ENCODE data around the gene SECTM1. TPM values are rescaled to one million over a fixed set of nuclear protein-coding genes. Genes with fewer than 3 reads are reported as not detected.

The SECTM1 gene
- total and polyA plus RNA-seq, 5 experiments from 2014 or later, result 0.18 to 1.2 TPM; not detected in 3

DNA sequence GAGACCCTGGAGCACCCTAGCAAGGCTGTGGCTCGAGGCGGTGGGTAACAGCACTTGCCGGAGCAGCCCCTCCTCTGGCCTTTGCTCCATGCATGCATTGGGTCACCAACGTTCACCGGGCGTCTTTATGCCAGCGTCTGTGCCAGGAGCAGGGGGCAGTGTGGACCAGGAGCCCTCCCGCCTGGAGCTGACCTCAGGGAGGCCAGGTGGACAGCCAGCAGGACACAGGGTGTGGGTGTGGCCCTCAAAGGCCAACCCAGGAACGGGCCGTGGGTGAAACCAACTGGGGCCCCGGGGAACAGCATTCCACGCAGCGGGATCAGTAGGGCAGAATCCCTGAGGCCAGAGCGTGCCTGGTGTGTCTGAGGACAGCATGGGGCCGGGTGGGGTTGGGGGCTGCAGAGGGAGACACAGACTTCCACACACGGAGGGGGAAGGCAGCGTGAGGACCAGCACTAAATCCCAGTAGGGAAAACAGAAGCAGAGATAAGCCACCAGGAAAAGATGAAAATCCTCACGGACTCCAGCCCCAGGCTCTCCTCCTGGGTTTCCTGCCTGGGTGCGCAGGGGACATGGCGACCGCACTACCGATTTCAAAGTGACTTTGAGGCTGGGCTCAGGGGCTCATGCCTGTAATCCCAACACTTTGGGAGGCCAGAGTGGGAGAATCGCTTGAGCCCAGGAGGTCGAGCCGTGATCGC, 13.3 kb downstream of the SECTM1 start:
- DNase-seq, result peak in 1 of 10 donors; percentile 55
- peaks cover 12 to 24% (median 22%) of the 10 kb centered on the region in 4 donors for H3K4me1 Mint-ChIP-seq
- H3K36me3 Mint-ChIP-seq, result peaks cover 0 to 7% (median 2%) of the 10 kb centered on the region in 3 donors
- peak overlapping the region in 8 of 10 donors; percentile 13 to 91 (median 68) for H3K27ac Mint-ChIP-seq
- POLR2A ChIA-PET, result interaction anchor here (0.7 to 2.9 kb wide), 6 partner anchors 11 to 290 kb away, joined by 3 to 38 read pairs (median 4); no protein-coding TSS in a partner anchor
- H3K9me3 Mint-ChIP-seq, result no peaks in the 10 kb centered on the region
- peak overlapping the region in 6 of 10 donors; percentile 25 to 78 (median 36) for H3K4me3 Mint-ChIP-seq
- peaks cover 0 to 2% (median 0%) of the 10 kb centered on the region in 5 donors for H3K27me3 Mint-ChIP-seq
- no peak for ATAC-seq

DNA sequence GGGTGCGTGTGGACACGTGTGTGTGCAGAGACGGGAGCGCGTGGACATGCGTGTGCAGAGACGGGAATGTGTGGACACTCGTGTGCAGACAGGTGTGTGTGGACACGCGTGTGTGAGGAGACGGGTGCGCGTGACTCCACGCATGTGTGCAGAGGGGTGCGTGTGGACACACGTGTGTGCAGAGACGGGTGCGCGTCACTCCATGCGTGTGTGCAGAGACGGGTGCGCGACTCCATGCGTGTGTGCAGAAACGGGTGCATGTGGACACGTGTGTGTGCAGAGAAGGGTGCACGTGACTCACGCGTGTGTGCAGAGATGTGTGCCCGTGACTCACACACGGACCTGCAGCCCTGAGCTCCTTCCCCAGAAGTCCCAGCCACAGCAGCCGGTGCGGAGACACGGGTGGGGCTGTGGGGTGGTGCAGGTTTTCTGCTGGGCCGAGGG, 13.9 kb downstream of the SECTM1 start:
- Mint-ChIP-seq H3K27me3 (peaks cover 0 to 2% (median 0%) of the 10 kb centered on the region in 5 donors), H3K27ac (peak overlapping the region in 2 of 10 donors; percentile 12 to 85), H3K4me3 (peak overlapping the region in 3 of 10 donors; percentile 31 to 39 (median 31)), H3K4me1 (peaks cover 12 to 24% (median 23%) of the 10 kb centered on the region in 4 donors), H3K36me3 (peaks cover 0 to 9% (median 2%) of the 10 kb centered on the region in 3 donors), H3K9me3 (no peaks in the 10 kb centered on the region)
- POLR2A ChIA-PET, result interaction anchor here (0.7 to 1.0 kb wide), 2 partner anchors 19 to 289 kb away, joined by 3 read pairs; no protein-coding TSS in a partner anchor
- no peak for ATAC-seq
- peak in 1 of 10 donors; percentile 60 for DNase-seq

DNA sequence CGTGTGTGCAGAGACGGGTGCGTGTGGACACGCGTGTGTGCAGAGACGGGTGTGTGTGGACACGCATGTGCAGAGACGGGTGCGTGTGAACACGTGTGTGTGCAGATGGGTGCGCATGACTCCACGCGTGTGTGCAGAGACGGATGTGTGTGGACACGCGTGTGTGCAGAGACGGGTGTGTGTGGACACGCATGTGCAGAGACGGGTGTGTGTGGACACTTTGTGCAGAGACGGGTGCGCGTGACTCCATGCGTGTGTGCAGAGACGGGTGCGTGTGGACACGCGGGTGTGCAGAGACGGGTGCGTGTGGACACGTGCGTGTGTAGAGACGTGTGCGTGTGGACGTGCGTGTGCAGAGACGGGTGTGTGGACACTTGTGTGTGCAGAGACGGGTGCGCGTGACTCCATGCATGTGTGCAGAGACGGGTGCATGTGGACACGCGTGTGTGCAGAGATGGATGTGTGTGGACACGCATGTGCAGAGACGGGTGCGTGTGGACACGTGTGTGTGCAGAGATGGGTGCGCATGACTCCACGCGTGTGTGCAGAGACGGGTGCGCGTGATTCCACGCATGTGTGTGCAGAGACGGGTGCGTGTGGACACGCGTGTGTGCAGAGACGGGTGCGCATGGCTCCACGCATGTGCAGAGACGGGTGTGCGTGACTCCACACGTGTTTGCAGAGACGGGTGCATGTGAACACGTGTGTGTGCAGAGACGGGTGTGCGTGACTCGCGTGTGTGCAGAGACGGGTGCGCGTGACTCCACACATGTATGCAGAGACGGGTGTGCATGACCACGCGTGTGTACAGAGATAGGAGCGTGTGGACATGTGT, 14.6 kb downstream of the SECTM1 start:
- Mint-ChIP-seq H3K27ac (no peak overlapping the region), H3K4me1 (peaks cover 14 to 31% (median 29%) of the 10 kb centered on the region in 4 donors), H3K9me3 (no peaks in the 10 kb centered on the region), H3K4me3 (no peak overlapping the region), H3K36me3 (peaks cover 0 to 15% (median 2%) of the 10 kb centered on the region in 3 donors), H3K27me3 (peaks cover 0 to 2% (median 0%) of the 10 kb centered on the region in 5 donors)
- peak in 1 of 10 donors; percentile 61 for DNase-seq
- ATAC-seq, result no peak
- POLR2A ChIA-PET, result interaction anchor here (1.0 kb wide), 1 partner anchor 18 kb away, joined by 3 read pairs; no protein-coding TSS in a partner anchor

DNA sequence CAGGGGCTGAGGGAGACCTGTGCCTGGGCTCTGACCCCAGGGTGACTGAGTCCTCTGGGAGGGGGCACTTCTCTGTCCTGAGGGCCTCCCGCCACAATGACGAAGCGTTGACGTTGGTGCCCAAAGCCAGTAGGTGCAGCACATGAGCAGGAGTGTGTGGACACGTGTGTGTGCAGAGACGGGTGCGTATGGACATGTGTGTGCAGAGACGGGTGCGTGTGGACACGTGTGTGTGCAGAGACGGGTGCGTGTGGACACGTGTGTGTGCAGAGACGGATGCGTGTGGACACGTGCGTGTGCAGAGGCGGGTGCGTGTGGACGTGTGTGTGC, 15.4 kb downstream of the SECTM1 start:
- H3K4me3 Mint-ChIP-seq, result no peak overlapping the region
- peaks cover 0 to 2% (median 0%) of the 10 kb centered on the region in 5 donors for H3K27me3 Mint-ChIP-seq
- H3K4me1 Mint-ChIP-seq, result peaks cover 18 to 39% (median 34%) of the 10 kb centered on the region in 4 donors
- no peak for DNase-seq
- POLR2A ChIA-PET, result interaction anchor here (1.1 to 11.5 kb wide), 8 partner anchors 8 to 288 kb away, joined by 3 to 344 read pairs (median 8); no protein-coding TSS in a partner anchor
- peaks cover 0 to 24% (median 5%) of the 10 kb centered on the region in 3 donors for H3K36me3 Mint-ChIP-seq
- ATAC-seq, result no peak
- no peaks in the 10 kb centered on the region for H3K9me3 Mint-ChIP-seq
- no peak overlapping the region for H3K27ac Mint-ChIP-seq

DNA sequence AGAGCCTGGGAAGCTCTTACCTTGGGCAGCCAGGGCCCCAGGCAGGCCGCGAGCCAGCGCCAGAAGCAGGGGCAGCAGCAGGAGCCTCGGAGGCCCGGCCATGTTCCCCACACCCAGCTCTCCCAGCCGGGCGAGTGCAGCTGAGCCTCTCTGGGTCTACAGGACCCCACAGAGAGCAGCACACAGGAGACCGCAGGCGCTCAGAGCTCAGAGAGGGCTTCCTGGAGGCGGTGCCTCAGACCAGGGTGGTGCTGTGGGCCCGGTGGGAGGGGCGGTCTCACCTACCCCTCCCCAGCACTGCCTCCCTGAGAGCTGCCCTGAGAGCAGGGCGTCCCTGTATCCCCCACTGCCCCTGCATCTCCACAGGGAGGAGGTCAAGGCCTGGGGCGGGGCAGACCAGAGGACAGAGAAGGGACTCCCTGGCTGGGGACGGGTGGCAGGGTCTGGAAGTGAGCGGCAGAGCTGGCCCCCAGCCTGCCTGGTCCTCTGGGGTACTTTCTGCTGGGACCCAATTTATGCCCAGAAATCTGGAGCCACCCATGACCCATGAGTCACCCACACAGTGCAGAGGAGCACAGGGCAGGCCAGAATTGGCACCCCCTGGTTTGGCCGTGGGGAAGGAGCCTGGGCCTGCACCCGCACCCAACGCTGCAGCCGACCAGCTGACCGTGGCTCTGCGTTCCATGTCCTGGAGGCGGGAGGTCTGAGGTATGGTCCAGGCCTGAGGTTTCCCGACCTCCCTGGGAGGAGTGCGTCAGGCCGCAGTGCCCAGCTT, 16.0 kb downstream of the SECTM1 start, which contains the start of gene CD7:
CD7 (minus strand) TSS at position 215 of the 775 bp plus-strand sequence; CDS start at position 102, 113 bp downstream.
- H3K27ac Mint-ChIP-seq, result peak within 1 kb of the TSS in 6 of 10 donors; percentile 87 to 98 (median 94)
- peaks cover 18 to 39% (median 34%) of the 10 kb centered on the region in 4 donors for H3K4me1 Mint-ChIP-seq
- peaks cover 0 to 24% (median 5%) of the 10 kb centered on the region in 3 donors for H3K36me3 Mint-ChIP-seq
- no peaks in the 10 kb centered on the region for H3K9me3 Mint-ChIP-seq
- peak within 1 kb of the TSS in 6 of 10 donors; percentile 90 to 98 (median 98) for H3K4me3 Mint-ChIP-seq
- H3K27me3 Mint-ChIP-seq, result peaks cover 0 to 2% (median 0%) of the 10 kb centered on the region in 5 donors
- POLR2A ChIA-PET, result interaction anchor here (0.5 to 11.5 kb wide), 17 partner anchors 9 to 287 kb away, joined by 3 to 344 read pairs (median 5); partner anchors contain the start of genes CSNK1D and SLC16A3
- peak; percentile 61 to 89 (median 80) for DNase-seq
- peak; percentile 76 to 79 for ATAC-seq

DNA sequence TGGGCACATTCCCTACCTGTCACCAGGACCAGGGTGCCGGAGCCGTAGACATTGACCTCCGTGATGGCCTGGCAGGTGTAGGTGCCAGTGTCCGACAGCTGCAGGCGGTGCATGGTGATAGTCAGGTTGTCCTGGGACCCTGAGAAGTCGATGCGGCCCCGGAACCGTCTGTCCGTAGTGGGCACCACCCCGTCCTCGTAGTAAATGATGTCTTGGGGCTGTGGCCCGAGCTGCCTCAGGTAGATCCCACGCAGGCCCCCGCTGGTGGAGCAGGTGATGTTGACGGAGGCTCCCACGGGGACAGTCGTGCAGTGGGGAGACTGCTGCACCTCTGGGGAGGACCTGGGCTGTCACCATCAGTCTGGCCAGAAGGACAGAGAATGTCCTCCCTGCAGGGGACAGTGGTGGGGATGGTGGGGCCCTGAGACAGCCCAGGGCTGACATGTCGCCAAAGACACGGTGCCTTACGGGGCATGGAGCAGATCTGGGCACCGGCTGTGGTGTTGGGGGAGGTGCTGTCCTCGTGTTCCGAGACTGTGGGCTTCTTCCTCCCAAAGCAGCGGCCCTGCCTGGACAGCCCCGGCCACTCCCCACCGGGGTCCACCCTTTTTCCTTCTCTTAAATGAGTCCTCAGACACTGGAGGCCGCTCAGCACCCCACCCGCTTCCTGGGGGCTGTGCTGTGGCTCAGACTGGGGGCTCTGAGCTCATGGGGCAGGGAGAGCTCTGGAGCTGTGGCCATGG, 16.7 kb downstream of the SECTM1 start:
- POLR2A ChIA-PET, result interaction anchor here (0.6 to 11.5 kb wide), 17 partner anchors 10 to 287 kb away, joined by 3 to 344 read pairs (median 6); partner anchors contain the start of genes CSNK1D and SLC16A3
- H3K9me3 Mint-ChIP-seq, result no peaks in the 10 kb centered on the region
- H3K4me3 Mint-ChIP-seq, result peak overlapping the region in 6 of 10 donors; percentile 90 to 98 (median 98)
- H3K27me3 Mint-ChIP-seq, result peaks cover 0 to 2% (median 0%) of the 10 kb centered on the region in 5 donors
- peaks cover 18 to 35% (median 30%) of the 10 kb centered on the region in 4 donors for H3K4me1 Mint-ChIP-seq
- H3K36me3 Mint-ChIP-seq, result peaks cover 0 to 24% (median 5%) of the 10 kb centered on the region in 3 donors
- peak overlapping the region in 6 of 10 donors; percentile 87 to 98 (median 94) for H3K27ac Mint-ChIP-seq
- DNase-seq (peak in 2 of 10 donors; percentile 21 to 67), ATAC-seq (peak; percentile 24 to 28)

DNA sequence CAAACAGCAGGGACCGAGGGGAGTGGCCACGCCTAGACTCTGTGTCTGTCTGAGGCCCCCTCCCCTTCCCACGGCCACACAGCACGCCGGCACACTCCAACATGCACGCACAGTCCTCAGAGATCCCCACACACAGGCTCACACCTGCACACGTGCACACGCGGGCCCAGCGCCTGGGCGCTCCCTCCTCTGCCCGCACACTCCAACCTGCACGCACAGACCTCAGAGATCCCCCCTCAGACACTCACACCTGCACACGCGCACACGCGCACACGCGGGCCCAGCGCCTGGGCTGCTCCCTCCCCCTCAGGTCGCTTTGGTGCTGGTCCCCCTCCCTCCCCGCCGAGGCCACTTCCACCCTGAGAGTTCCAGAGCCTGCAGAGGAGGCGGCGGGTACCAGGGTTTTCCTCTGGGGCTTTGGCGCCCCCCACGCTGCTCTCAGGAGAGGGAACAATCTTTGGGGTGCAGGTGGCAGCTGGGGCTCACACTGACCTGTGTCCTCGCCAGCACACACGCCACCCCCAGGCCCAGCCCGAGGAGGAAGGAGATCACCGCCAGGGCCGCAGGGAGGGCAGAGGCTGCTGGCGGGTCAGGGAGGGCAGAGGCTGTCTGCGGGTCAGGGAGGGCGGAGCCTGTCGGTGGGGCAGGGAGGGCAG, 17.7 kb downstream of the SECTM1 start:
- no peaks in the 10 kb centered on the region for H3K9me3 Mint-ChIP-seq
- H3K27me3 Mint-ChIP-seq, result peaks cover 0 to 2% (median 0%) of the 10 kb centered on the region in 5 donors
- peak; percentile 59 to 60 for ATAC-seq
- H3K4me1 Mint-ChIP-seq, result peaks cover 15 to 29% (median 26%) of the 10 kb centered on the region in 4 donors
- DNase-seq, result peak; percentile 44 to 83 (median 64)
- peak overlapping the region in 6 of 10 donors; percentile 90 to 98 (median 98) for H3K4me3 Mint-ChIP-seq
- H3K36me3 Mint-ChIP-seq, result peaks cover 0 to 24% (median 5%) of the 10 kb centered on the region in 3 donors
- POLR2A ChIA-PET, result interaction anchor here (1.3 to 11.5 kb wide), 5 partner anchors 14 to 87 kb away, joined by 3 to 344 read pairs (median 9); partner anchors contain the start of genes CSNK1D and SLC16A3
- H3K27ac Mint-ChIP-seq, result peak overlapping the region in 6 of 10 donors; percentile 92 to 98 (median 94)

DNA sequence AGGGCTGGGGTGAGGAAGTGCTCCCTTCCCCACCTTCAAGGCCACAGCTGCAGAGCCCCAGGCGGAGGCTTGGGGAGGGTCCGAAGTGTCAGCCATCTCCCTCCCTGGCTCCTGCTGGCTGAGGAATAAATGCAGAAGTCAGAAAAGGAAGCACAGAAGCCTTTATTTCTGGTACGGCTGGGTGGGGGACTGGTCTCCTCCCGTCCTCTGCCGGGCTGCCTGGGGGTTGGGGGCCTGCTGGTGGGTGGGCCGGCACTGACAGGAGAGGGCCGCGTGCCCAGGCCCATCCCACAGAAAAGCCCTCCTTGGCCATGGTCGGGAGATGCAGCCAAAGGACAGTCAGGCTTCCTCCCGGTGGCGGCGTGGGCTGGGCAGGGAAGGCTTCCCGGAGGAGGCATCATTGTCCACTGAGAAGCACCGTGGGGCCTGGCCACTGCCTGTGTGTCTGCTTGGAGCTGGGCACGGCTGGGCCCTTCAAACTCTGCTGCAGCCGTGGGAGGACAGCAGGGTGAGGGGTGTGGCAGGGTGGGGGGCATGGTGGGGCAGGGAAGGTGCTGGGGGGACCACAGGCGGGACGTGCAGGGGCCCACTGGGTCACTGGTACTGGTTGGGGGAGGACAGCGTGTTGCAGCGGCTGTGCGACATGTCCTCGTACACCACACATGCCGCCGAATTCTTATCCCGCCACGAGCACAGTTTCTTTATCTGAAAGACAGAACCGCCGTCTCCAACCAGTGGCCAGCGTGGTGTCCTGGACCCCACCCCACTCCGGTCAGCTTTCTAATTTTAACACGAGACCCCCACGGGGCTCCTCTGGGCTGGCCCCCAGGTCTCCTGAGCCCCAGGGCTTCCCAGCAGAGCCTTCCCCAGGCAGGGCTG, 18.6 kb downstream of the SECTM1 start:
- DNase-seq, result peak in 2 of 10 donors; percentile 27 to 53
- POLR2A ChIA-PET, result interaction anchor here (1.3 to 11.5 kb wide), 4 partner anchors 13 to 89 kb away, joined by 3 to 344 read pairs (median 29); partner anchors contain the start of gene CSNK1D
- H3K9me3 Mint-ChIP-seq, result no peaks in the 10 kb centered on the region
- H3K36me3 Mint-ChIP-seq, result peaks cover 0 to 24% (median 8%) of the 10 kb centered on the region in 3 donors
- peak overlapping the region in 6 of 10 donors; percentile 87 to 98 (median 94) for H3K27ac Mint-ChIP-seq
- peaks cover 18 to 30% (median 27%) of the 10 kb centered on the region in 4 donors for H3K4me1 Mint-ChIP-seq
- H3K4me3 Mint-ChIP-seq, result peak overlapping the region in 7 of 10 donors; percentile 44 to 98 (median 97)
- H3K27me3 Mint-ChIP-seq, result peaks cover 0 to 2% (median 0%) of the 10 kb centered on the region in 5 donors
- no peak for ATAC-seq

DNA sequence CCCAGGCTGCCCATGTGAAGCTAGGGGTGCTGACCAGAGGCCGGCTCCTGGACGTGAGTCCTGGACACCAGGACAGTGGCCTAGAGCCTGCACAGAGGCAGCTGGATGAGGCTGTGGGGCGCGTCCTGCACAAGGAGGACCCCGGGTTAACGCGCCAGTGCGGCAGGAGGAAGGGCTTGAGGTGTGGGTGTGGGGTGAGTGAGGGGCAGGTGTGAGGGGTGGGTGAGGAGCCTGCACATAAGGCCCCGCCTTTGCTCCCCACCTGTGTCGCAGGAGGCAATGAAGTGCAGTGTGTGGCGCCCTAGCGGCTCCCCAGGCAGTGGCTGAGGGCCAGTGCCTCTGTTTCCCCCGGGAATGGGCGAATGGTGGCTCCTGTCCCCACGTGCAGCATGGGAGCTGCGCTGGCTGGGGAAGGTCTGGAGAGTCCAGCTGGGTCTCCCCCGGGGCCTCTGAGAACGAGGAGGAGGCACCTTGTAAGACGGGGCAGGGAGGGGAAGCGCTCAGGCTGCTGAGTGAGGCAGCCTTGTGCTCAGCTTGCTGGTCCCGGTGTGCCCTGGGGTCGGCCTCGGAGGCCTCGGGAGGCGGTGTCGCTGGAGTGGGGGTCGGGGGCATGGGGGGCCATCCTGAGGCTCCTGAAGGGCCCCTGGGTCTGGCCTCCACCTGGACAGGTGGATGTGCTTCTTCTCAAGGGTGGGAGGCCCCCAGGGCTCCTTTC, 19.4 kb downstream of the SECTM1 start:
- Mint-ChIP-seq H3K4me1 (peaks cover 18 to 32% (median 28%) of the 10 kb centered on the region in 4 donors), H3K27ac (peak overlapping the region in 6 of 10 donors; percentile 63 to 94 (median 82)), H3K27me3 (peaks cover 0 to 2% (median 0%) of the 10 kb centered on the region in 5 donors), H3K36me3 (peaks cover 0 to 24% (median 8%) of the 10 kb centered on the region in 3 donors), H3K9me3 (no peaks in the 10 kb centered on the region), H3K4me3 (peak overlapping the region in 6 of 10 donors; percentile 32 to 98 (median 59))
- POLR2A ChIA-PET, result interaction anchor here (1.4 to 11.5 kb wide), 3 partner anchors 12 to 88 kb away, joined by 3 to 344 read pairs (median 55); no protein-coding TSS in a partner anchor
- ATAC-seq (no peak), DNase-seq (peak in 1 of 10 donors; percentile 56)
